Measurements from ENCODE around the gene DNAH9. TPM values are rescaled to one million over a fixed set of nuclear protein-coding genes. Genes with fewer than 3 reads are reported as not detected.

Gene DNAH9
- total and polyA plus RNA-seq, 12 donors, result 0.06 to 0.10 TPM; not detected in 10

GRCh38 chr17:11871773-11872172 is 273.5 kb downstream of the DNAH9 start:
- DNase-seq (no peak), ATAC-seq (no peak)
- no peak overlapping the region for H3K27ac ChIP-seq
- 73 to 79% methylated on average over 10 of the region's 10 CpGs for WGBS, 2 donors
- H3K36me3 ChIP-seq, result no peaks in the 10 kb centered on the region
- H3K27me3 ChIP-seq, result no peaks in the 10 kb centered on the region
- H3K4me3 ChIP-seq, result no peak overlapping the region
- H3K4me1 ChIP-seq, result no peaks in the 10 kb centered on the region
- intact Hi-C loops (cut with DNase I), result loop anchor here in 1 of 10 donors (10.0 kb wide), 1 partner anchor 57 kb away; no protein-coding TSS in a partner anchor
- no peak for TF ChIP-seq CTCF (IDR thresholded peaks at IDR 0.05)
- H3K9me3 ChIP-seq, result peaks cover 0 to 32% (median 0%) of the 10 kb centered on the region in 11 donors

GRCh38 chr17:11874756-11875155 is 276.5 kb downstream of the DNAH9 start:
- intact Hi-C loops (cut with DNase I), result loop anchor here in 1 of 10 donors (10.0 kb wide), 1 partner anchor 60 kb away; no protein-coding TSS in a partner anchor
- no peaks in the 10 kb centered on the region for H3K4me1 ChIP-seq
- 75 to 76% methylated on average over 7 of the region's 7 CpGs for WGBS, 2 donors
- no peaks in the 10 kb centered on the region for H3K36me3 ChIP-seq
- H3K27ac ChIP-seq, result no peak overlapping the region
- ATAC-seq (no peak), DNase-seq (no peak)
- no peak overlapping the region for H3K4me3 ChIP-seq
- TF ChIP-seq CTCF (IDR thresholded peaks at IDR 0.05), result no peak
- peaks cover 0 to 12% (median 0%) of the 10 kb centered on the region in 11 donors for H3K9me3 ChIP-seq
- no peaks in the 10 kb centered on the region for H3K27me3 ChIP-seq

GRCh38 chr17:11880714-11881113 is 282.4 kb downstream of the DNAH9 start:
- no peaks in the 10 kb centered on the region for H3K27me3 ChIP-seq
- peak in 4 of 8 donors; percentile 35 to 58 (median 46) for ATAC-seq
- no peak overlapping the region for H3K4me3 ChIP-seq
- DNase-seq, result peak in 1 of 2 donors; percentile 7
- no peak overlapping the region for H3K27ac ChIP-seq
- 31 to 36% methylated on average over 5 of the region's 5 CpGs for whole genome bisulfite sequencing, 2 donors
- peaks cover 0 to 2% (median 0%) of the 10 kb centered on the region in 11 donors for H3K9me3 ChIP-seq
- TF ChIP-seq CTCF (IDR thresholded peaks at IDR 0.05), result peak in 8 of 9 donors; percentile 15 to 61 (median 40)
- H3K36me3 ChIP-seq, result no peaks in the 10 kb centered on the region
- intact Hi-C loops (cut with DNase I), result loop anchor here in 1 of 10 donors (5.0 kb wide), 1 partner anchor 1003 kb away; no protein-coding TSS in a partner anchor
- peaks cover 0 to 3% (median 0%) of the 10 kb centered on the region in 9 donors for H3K4me1 ChIP-seq

- intact Hi-C loops (cut with DNase I), result loop anchor here in 1 of 10 donors (5.0 kb wide), 1 partner anchor 1005 kb away; no protein-coding TSS in a partner anchor
- no peak for DNase-seq
- no peak for ATAC-seq
- Histone ChIP-seq H3K27ac (no peak overlapping the region), H3K4me1 (peaks cover 0 to 3% (median 0%) of the 10 kb centered on the region in 9 donors), H3K27me3 (no peaks in the 10 kb centered on the region), H3K9me3 (peaks cover 0 to 2% (median 0%) of the 10 kb centered on the region in 11 donors), H3K4me3 (no peak overlapping the region), H3K36me3 (no peaks in the 10 kb centered on the region)
- no peak for TF ChIP-seq CTCF (IDR thresholded peaks at IDR 0.05)
- 65 to 66% methylated on average over 3 of the region's 3 CpGs for WGBS, 2 donors
These were observed 284.4 kb downstream of the DNAH9 start for GRCh38 chr17:11882716-11883115.
